Activated B cell treated with CpG ODN at 0.5 μM for 24 hours (primary cell): ENCODE data around the gene SFXN2. TPM values are rescaled to one million over a fixed set of nuclear protein-coding genes. Genes with fewer than 3 reads are reported as not detected.

Experiments used
- ATAC-seq: fragments of 200-7000 bp; cut with Tn5 transposase; one replicate; pipeline ENCODE4 v1.10.0; 2021; ENCODE audit warnings: low read depth, mild to moderate bottlenecking, moderate library complexity
- CTCF ChIA-PET: fragments of 350-600 bp; sonication (Branson Sonifier 250); formaldehyde crosslinking; loops from one replicate; lab custom pipeline; 2021; ENCODE audit warnings: antibody characterized with exemption; lab: Charles Lee
- POLR2A ChIA-PET: fragments of 350-600 bp; sonication (Branson Sonifier 250); formaldehyde crosslinking; loops from one replicate; lab custom pipeline; 2021; ENCODE audit warnings: antibody characterized with exemption; lab: Charles Lee
- DNase-seq: peaks from one replicate; pipeline ENCODE4 v3.0.0; 2022
- H3K27ac Mint-ChIP-seq: one replicate; pipeline ENCODE4 v1.8.0; 2020; ENCODE audit warnings: mixed read lengths
- H3K27me3 Mint-ChIP-seq: one replicate; pipeline ENCODE4 v1.8.0; 2021; ENCODE audit warnings: mixed read lengths
- H3K36me3 Mint-ChIP-seq: one replicate; pipeline ENCODE4 v1.8.0; 2021; ENCODE audit warnings: low read depth, mixed read lengths
- H3K4me1 Mint-ChIP-seq: one replicate; pipeline ENCODE4 v1.8.0; 2021; ENCODE audit warnings: mixed read lengths
- H3K4me3 Mint-ChIP-seq: one replicate; pipeline ENCODE4 v1.8.0; 2020; ENCODE audit warnings: mild to moderate bottlenecking, mixed read lengths
- H3K9me3 Mint-ChIP-seq: one replicate; pipeline ENCODE4 v1.8.0; 2020; ENCODE audit warnings: mixed read lengths
- CTCF ChIP-seq: fragments of 200-600 bp; IDR thresholded peaks from one replicate; pipeline ENCODE4 v1.8.0; 2022; ENCODE audit warnings: antibody characterized with exemption, mild to moderate bottlenecking
- intact Hi-C: fragments of 100-400 bp; cut with micrococcal nuclease; formaldehyde crosslinking; loops from one replicate; pipeline ENCODE4 v1.15.1; 2024
- total RNA-seq: library from RNA; stranded (reverse); gene quantifications from 2 replicates; pipeline ENCODE4 v1.2.3, GENCODE V29; 2022

The SFXN2 gene
- total RNA-seq, 1 donor from 2014 or later: 28.9 TPM

- Mint-ChIP-seq H3K4me3 (no peak overlapping the region), H3K27me3 (no peaks in the 10 kb centered on the region), H3K36me3 (peaks cover 2% of the 10 kb centered on the region), H3K4me1 (peaks cover 45% of the 10 kb centered on the region), H3K27ac (peak overlapping the region; percentile 31), H3K9me3 (no peaks in the 10 kb centered on the region)
- intact Hi-C loops: loop anchor here (2.0 to 5.0 kb wide), 2 partner anchors 30 to 36 kb away; partner anchors contain the start of genes ARL3 and SFXN2
- CTCF ChIA-PET: interaction anchor here (1.3 to 2.5 kb wide), 2 partner anchors 32 to 37 kb away, joined by 6 to 10 read pairs; partner anchors contain the start of genes ARL3, SFXN2 and TRIM8
- no peak for ATAC-seq
- POLR2A ChIA-PET: interaction anchor here (0.6 to 4.4 kb wide), 10 partner anchors 12 to 1014 kb away, joined by 3 to 78 read pairs (median 10); partner anchors contain the start of genes ARL3, FBXL15, SFXN2 and TRIM8
- TF ChIP-seq CTCF: no peak
- no peak for DNase-seq
Measured at GRCh38 chr10:102676534-102677315, 37.7 kb upstream of the SFXN2 start.

- POLR2A ChIA-PET: interaction anchor here (1.0 to 4.4 kb wide), 4 partner anchors 11 to 35 kb away, joined by 3 to 78 read pairs (median 8); partner anchors contain the start of gene TRIM8
- H3K4me3 Mint-ChIP-seq: no peak overlapping the region
- no peaks in the 10 kb centered on the region for H3K9me3 Mint-ChIP-seq
- CTCF ChIA-PET: interaction anchor here (1.0 to 2.5 kb wide), 5 partner anchors 31 to 224 kb away, joined by 3 to 10 read pairs (median 3); partner anchors contain the start of gene TRIM8
- TF ChIP-seq CTCF: no peak
- DNase-seq (no peak), ATAC-seq (no peak)
- peaks cover 7% of the 10 kb centered on the region for H3K36me3 Mint-ChIP-seq
- intact Hi-C loops: loop anchor here (2.0 to 5.0 kb wide), 2 partner anchors 31 to 35 kb away; partner anchors contain the start of genes ARL3 and SFXN2
- peaks cover 45% of the 10 kb centered on the region for H3K4me1 Mint-ChIP-seq
- H3K27ac Mint-ChIP-seq: peak overlapping the region; percentile 31
- no peaks in the 10 kb centered on the region for H3K27me3 Mint-ChIP-seq
Measured at GRCh38 chr10:102677331-102678067, 36.9 kb upstream of the SFXN2 start.

- ChIA-PET CTCF (interaction anchor here (1.0 to 1.4 kb wide), 4 partner anchors 32 to 224 kb away, joined by 3 read pairs; no protein-coding TSS in a partner anchor), POLR2A (interaction anchor here (1.2 to 2.1 kb wide), 2 partner anchors 32 to 36 kb away, joined by 8 to 9 read pairs; no protein-coding TSS in a partner anchor)
- ATAC-seq: no peak
- Mint-ChIP-seq H3K4me1 (peaks cover 42% of the 10 kb centered on the region), H3K27ac (no peak overlapping the region), H3K27me3 (no peaks in the 10 kb centered on the region), H3K36me3 (peaks cover 7% of the 10 kb centered on the region), H3K4me3 (no peak overlapping the region), H3K9me3 (no peaks in the 10 kb centered on the region)
- no peak for DNase-seq
- no peak for TF ChIP-seq CTCF
- intact Hi-C loops: loop anchor here (5.0 kb wide), 1 partner anchor 34 kb away; the partner anchor contains the start of genes ARL3 and SFXN2
Measured at GRCh38 chr10:102678068-102678400, 36.4 kb upstream of the SFXN2 start.

- Mint-ChIP-seq H3K27me3 (no peaks in the 10 kb centered on the region), H3K27ac (no peak overlapping the region), H3K4me1 (peaks cover 34% of the 10 kb centered on the region), H3K9me3 (no peaks in the 10 kb centered on the region), H3K36me3 (peaks cover 9% of the 10 kb centered on the region), H3K4me3 (no peak overlapping the region)
- intact Hi-C loops: loop anchor here (5.0 kb wide), 1 partner anchor 33 kb away; the partner anchor contains the start of genes ARL3 and SFXN2
- DNase-seq (peak; percentile 34), ATAC-seq (no peak)
- ChIA-PET CTCF (interaction anchor here (0.8 to 1.5 kb wide), 7 partner anchors 9 to 223 kb away, joined by 3 to 4 read pairs (median 3); no protein-coding TSS in a partner anchor), POLR2A (interaction anchor here (1.2 to 2.1 kb wide), 2 partner anchors 33 to 37 kb away, joined by 8 to 9 read pairs; no protein-coding TSS in a partner anchor)
- no peak for TF ChIP-seq CTCF
Measured at GRCh38 chr10:102678842-102679289, 35.6 kb upstream of the SFXN2 start.
